PFSK-1 (cell line): ENCODE results near the gene BCAR3.

Source experiments
- TAF1 ChIP-seq: IDR thresholded peaks from 2 replicates; pipeline ENCODE4 v1.6.1; 2012; ENCODE audit warnings: low read length, control low read depth, borderline replicate concordance; ENCODE audit not compliant: insufficient read depth
- TF ChIP-seq, protein P1 (sequence below), 2 experiments: IDR thresholded peaks; 2 replicates each; pipeline versions ENCODE4 v1.6.1 to v1.8.0; 2011 to 2012; ENCODE audit warnings: low read depth in 2 of 2, low read length in 2 of 2, control low read depth in 1 of 2, inconsistent platforms in 1 of 2, mild to moderate bottlenecking in 1 of 2, moderate library complexity in 1 of 2; ENCODE audit not compliant: insufficient read depth in 1 of 2

DNA sequence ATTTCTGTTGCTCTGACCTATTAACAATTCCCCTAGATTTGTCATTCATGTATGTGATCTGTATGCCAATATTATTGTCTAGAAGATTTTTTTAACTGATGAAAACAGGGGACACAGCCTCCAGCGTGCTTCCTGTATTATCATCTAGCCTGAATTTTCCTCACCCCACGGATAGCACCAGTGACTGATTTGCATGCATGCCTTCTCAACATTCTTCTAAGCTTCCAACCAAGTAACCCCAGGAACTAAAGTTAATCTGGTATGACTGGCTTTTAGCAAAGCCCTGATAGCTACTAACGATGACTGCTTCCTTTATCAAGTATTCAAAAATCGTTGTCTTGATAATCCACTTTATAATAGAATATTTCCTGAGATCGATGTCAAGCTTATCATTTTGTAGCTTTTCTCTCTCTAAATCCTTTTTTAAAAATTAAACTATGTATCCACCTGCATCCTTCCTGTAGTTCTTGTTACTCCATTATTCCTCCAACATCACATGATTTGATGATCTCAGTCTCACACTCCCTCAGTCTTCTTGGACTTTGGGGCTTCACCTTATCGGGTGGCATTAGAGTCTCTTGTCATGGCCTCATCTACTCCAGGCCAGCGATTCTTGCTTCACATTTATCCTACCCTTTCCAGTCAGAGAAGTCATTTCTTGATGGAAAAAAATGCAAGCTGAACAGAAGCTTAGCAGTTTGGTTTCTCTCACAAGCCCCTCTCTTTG lies 19.0 kb downstream of the BCAR3 start:
- no peak for TF ChIP-seq TAF1
- TF ChIP-seq, protein P1, sequence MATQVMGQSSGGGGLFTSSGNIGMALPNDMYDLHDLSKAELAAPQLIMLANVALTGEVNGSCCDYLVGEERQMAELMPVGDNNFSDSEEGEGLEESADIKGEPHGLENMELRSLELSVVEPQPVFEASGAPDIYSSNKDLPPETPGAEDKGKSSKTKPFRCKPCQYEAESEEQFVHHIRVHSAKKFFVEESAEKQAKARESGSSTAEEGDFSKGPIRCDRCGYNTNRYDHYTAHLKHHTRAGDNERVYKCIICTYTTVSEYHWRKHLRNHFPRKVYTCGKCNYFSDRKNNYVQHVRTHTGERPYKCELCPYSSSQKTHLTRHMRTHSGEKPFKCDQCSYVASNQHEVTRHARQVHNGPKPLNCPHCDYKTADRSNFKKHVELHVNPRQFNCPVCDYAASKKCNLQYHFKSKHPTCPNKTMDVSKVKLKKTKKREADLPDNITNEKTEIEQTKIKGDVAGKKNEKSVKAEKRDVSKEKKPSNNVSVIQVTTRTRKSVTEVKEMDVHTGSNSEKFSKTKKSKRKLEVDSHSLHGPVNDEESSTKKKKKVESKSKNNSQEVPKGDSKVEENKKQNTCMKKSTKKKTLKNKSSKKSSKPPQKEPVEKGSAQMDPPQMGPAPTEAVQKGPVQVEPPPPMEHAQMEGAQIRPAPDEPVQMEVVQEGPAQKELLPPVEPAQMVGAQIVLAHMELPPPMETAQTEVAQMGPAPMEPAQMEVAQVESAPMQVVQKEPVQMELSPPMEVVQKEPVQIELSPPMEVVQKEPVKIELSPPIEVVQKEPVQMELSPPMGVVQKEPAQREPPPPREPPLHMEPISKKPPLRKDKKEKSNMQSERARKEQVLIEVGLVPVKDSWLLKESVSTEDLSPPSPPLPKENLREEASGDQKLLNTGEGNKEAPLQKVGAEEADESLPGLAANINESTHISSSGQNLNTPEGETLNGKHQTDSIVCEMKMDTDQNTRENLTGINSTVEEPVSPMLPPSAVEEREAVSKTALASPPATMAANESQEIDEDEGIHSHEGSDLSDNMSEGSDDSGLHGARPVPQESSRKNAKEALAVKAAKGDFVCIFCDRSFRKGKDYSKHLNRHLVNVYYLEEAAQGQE (IDR thresholded peaks at IDR 0.05; ENCODE audit: insufficient read depth in 1 of 2, low read depth in 2 of 2, low read length in 2 of 2), result no peak
